Liver (tissue), 9 donors: ENCODE data around the gene CFAP74. TPM values are rescaled to one million over a fixed set of nuclear protein-coding genes. Genes with fewer than 3 reads are reported as not detected.

Experiments
- DNase-seq: peaks from one replicate; pipeline ENCODE4 v3.0.0-alpha.2; 2017; ENCODE audit warnings: low spot score
- H3K27ac ChIP-seq, 2 donors: one replicate each; pipeline ENCODE4 v1.7.0; 2013; ENCODE audit warnings: inconsistent platforms in 2 of 2, low read length in 2 of 2, control low read depth in 1 of 2, low read depth in 1 of 2, mild to moderate bottlenecking in 1 of 2
- H3K27me3 ChIP-seq, 4 donors: one replicate each; pipeline versions ENCODE4 v1.6.1 to v1.7.0; 2013; ENCODE audit warnings: low read length in 3 of 4, inconsistent platforms in 1 of 4, mild to moderate bottlenecking in 1 of 4, moderate library complexity in 1 of 4; ENCODE audit not compliant: control insufficient read depth in 4 of 4, insufficient read depth in 4 of 4
- H3K36me3 ChIP-seq, 4 donors: one replicate each; pipeline versions ENCODE4 v1.6.1 to v1.7.0; 2013; ENCODE audit warnings: low read length in 3 of 4, mild to moderate bottlenecking in 3 of 4, low read depth in 1 of 4, moderate library complexity in 1 of 4; ENCODE audit not compliant: control insufficient read depth in 4 of 4, insufficient read depth in 3 of 4
- H3K4me1 ChIP-seq, 4 donors: one replicate each; pipeline versions ENCODE4 v1.6.1 to v1.7.0; 2013; ENCODE audit warnings: low read length in 3 of 4, mild to moderate bottlenecking in 3 of 4, moderate library complexity in 1 of 4; ENCODE audit not compliant: control insufficient read depth in 4 of 4, insufficient read depth in 4 of 4
- H3K4me3 ChIP-seq, 3 donors: one replicate each; pipeline versions ENCODE4 v1.6.1 to v1.7.0; 2013; ENCODE audit warnings: low read length in 3 of 3, control low read depth in 1 of 3, low read depth in 1 of 3, mild to moderate bottlenecking in 1 of 3
- H3K9ac ChIP-seq, 2 donors: one replicate each; pipeline ENCODE4 v1.7.0; 2013; ENCODE audit warnings: low read length in 2 of 2, mild to moderate bottlenecking in 2 of 2, moderate library complexity in 2 of 2, control low read depth in 1 of 2, low read depth in 1 of 2
- H3K9me3 ChIP-seq, 4 donors: one replicate each; pipeline versions ENCODE4 v1.6.1 to v1.7.0; 2013; ENCODE audit warnings: low read length in 3 of 4; ENCODE audit not compliant: control insufficient read depth in 4 of 4
- ATF3 ChIP-seq: IDR thresholded peaks from 2 replicates; pipeline ENCODE4 v1.6.1; 2016; ENCODE audit warnings: antibody characterized with exemption
- EGR1 ChIP-seq, 2 donors: IDR thresholded peaks; 2 replicates each; pipeline ENCODE4 v1.6.1; 2016 to 2018; ENCODE audit warnings: antibody characterized with exemption in 2 of 2, low read depth in 2 of 2
- FOXA1 ChIP-seq: IDR thresholded peaks from 2 replicates; pipeline ENCODE4 v1.6.1; 2016; ENCODE audit warnings: antibody characterized with exemption
- FOXA2 ChIP-seq: IDR thresholded peaks from 2 replicates; pipeline ENCODE4 v1.6.1; 2016; ENCODE audit warnings: antibody characterized with exemption
- GABPA ChIP-seq, 2 donors: IDR thresholded peaks in 1 of 2; conservative IDR thresholded peaks in 1 of 2; 2 replicates each; pipeline ENCODE4 v1.6.1; 2016; ENCODE audit warnings: antibody characterized with exemption in 2 of 2, mild to moderate bottlenecking in 1 of 2, moderate library complexity in 1 of 2
- HNF4A ChIP-seq, 2 donors: conservative IDR thresholded peaks; 2 replicates each; pipeline ENCODE4 v1.6.1; 2016; ENCODE audit warnings: antibody characterized with exemption in 2 of 2, mild to moderate bottlenecking in 2 of 2
- HNF4G ChIP-seq: IDR thresholded peaks from 2 replicates; pipeline ENCODE4 v1.6.1; 2016; ENCODE audit warnings: antibody characterized with exemption
- JUND ChIP-seq, 2 donors: IDR thresholded peaks; 2 replicates each; pipeline ENCODE4 v1.6.1; 2016; ENCODE audit warnings: antibody characterized with exemption in 2 of 2
- RAD21 ChIP-seq, 2 donors: IDR thresholded peaks; 2 replicates each; pipeline ENCODE4 v1.6.1; 2016; ENCODE audit warnings: antibody characterized with exemption in 2 of 2, mild to moderate bottlenecking in 2 of 2
- SP1 ChIP-seq: IDR thresholded peaks from 2 replicates; pipeline ENCODE4 v1.6.1; 2018; ENCODE audit warnings: antibody characterized with exemption, mild to moderate bottlenecking
- TAF1 ChIP-seq: conservative IDR thresholded peaks from 2 replicates; pipeline ENCODE4 v1.6.1; 2016; ENCODE audit warnings: antibody characterized with exemption, mild to moderate bottlenecking
- YY1 ChIP-seq: IDR thresholded peaks from 2 replicates; pipeline ENCODE4 v1.6.1; 2016; ENCODE audit warnings: antibody characterized with exemption, mild to moderate bottlenecking
- WGBS: extraction: QIAGEN DNeasy Blood & Tissue Kit; methylation state at CpG from one replicate; pipeline ENCODE4 v1.1.7; 2013; 5-methylcytosine and 5-hydroxymethylcytosine counted together
- polyA plus RNA-seq, 2 donors: library from polyadenylated mRNA; stranded (reverse) in 1 of 2; unstranded in 1 of 2; fragments of 200-250 nt in 1 of 2; fragments of >200 nt in 1 of 2; fragmentation: Nextera tagmentation in 1 of 2; extraction: Ambion mirVana in 1 of 2; gene quantifications; one replicate each; pipeline versions ENCODE4 v1.2.1 to v1.2.3, GENCODE V29; 2013 to 2015
- total RNA-seq, 2 donors: library from RNA; depleted of rRNA; stranded (reverse); fragments of >200 nt; gene quantifications; one replicate each; pipeline ENCODE4 v1.2.3, GENCODE V29; 2014
- TF ChIP-seq, protein P1 (sequence below): IDR thresholded peaks from 2 replicates; pipeline ENCODE4 v1.6.1; 2016; ENCODE audit warnings: antibody characterized with exemption
- TF ChIP-seq, protein P2 (sequence below): fragments of 150-350 bp; IDR thresholded peaks from 2 replicates; pipeline ENCODE4 v1.5.1; 2017; ENCODE audit warnings: improper control_type of control experiment, low read depth, low read length; ENCODE audit not compliant: missing input control
- donor health status: healthy.
- donor health status: healthy.
- donor health status: healthy.
- donor health status: healthy.
- donor health status: healthy.

CFAP74 gene
- total and polyA plus RNA-seq, 4 donors: under 0.01 to 0.31 TPM; not detected in 2

- Histone ChIP-seq H3K4me3 (no peak overlapping the region), H3K9me3 (no peaks in the 10 kb centered on the region), H3K9ac (no peak overlapping the region), H3K27me3 (no peaks in the 10 kb centered on the region), H3K27ac (no peak overlapping the region), H3K4me1 (peaks cover 6 to 32% (median 22%) of the 10 kb centered on the region in 4 donors), H3K36me3 (peaks cover 0 to 3% (median 0%) of the 10 kb centered on the region in 4 donors)
- 97% methylated on average over 5 of the region's 5 CpGs for WGBS
- DNase-seq: no peak
- TF ChIP-seq JUND (IDR thresholded peaks at IDR 0.05) (no peak), FOXA2 (no peak), HNF4G (no peak), EGR1 (IDR thresholded peaks at IDR 0.05; ENCODE audit: low read depth in 2 of 2) (no peak), GABPA (IDR thresholded peaks at IDR 0.05 in 1 of 2, conservative IDR thresholded peaks at IDR 0.05 in 1 of 2) (no peak), ATF3 (no peak), YY1 (no peak), TAF1 (no peak)
- TF ChIP-seq, protein P1, sequence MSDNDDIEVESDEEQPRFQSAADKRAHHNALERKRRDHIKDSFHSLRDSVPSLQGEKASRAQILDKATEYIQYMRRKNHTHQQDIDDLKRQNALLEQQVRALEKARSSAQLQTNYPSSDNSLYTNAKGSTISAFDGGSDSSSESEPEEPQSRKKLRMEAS: no peak
- TF ChIP-seq, protein P2, sequence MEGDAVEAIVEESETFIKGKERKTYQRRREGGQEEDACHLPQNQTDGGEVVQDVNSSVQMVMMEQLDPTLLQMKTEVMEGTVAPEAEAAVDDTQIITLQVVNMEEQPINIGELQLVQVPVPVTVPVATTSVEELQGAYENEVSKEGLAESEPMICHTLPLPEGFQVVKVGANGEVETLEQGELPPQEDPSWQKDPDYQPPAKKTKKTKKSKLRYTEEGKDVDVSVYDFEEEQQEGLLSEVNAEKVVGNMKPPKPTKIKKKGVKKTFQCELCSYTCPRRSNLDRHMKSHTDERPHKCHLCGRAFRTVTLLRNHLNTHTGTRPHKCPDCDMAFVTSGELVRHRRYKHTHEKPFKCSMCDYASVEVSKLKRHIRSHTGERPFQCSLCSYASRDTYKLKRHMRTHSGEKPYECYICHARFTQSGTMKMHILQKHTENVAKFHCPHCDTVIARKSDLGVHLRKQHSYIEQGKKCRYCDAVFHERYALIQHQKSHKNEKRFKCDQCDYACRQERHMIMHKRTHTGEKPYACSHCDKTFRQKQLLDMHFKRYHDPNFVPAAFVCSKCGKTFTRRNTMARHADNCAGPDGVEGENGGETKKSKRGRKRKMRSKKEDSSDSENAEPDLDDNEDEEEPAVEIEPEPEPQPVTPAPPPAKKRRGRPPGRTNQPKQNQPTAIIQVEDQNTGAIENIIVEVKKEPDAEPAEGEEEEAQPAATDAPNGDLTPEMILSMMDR: no peak
Observed at GRCh38 chr1:1879942-1880341, 123.6 kb downstream of the CFAP74 start.

GRCh38 chr1:1877865-1878436 is 125.6 kb downstream of the CFAP74 start:
- H3K9ac ChIP-seq: no peak overlapping the region
- no peak overlapping the region for H3K4me3 ChIP-seq
- DNase-seq: no peak
- H3K4me1 ChIP-seq: peaks cover 6 to 40% (median 28%) of the 10 kb centered on the region in 4 donors
- no peak overlapping the region for H3K27ac ChIP-seq
- H3K9me3 ChIP-seq: no peaks in the 10 kb centered on the region
- TF ChIP-seq SP1: no peak
- TF ChIP-seq JUND (IDR thresholded peaks at IDR 0.05): no peak
- TF ChIP-seq RAD21 (IDR thresholded peaks at IDR 0.05): no peak
- no peak for TF ChIP-seq HNF4A (conservative IDR thresholded peaks at IDR 0.05)
- TF ChIP-seq EGR1 (IDR thresholded peaks at IDR 0.05; ENCODE audit: low read depth in 2 of 2): no peak
- no peak for TF ChIP-seq HNF4G
- TF ChIP-seq ATF3: no peak
- TF ChIP-seq FOXA1: no peak
- TF ChIP-seq, protein P2: no peak
- TF ChIP-seq FOXA2: no peak
- TF ChIP-seq, protein P1: no peak
- no peak for TF ChIP-seq GABPA (IDR thresholded peaks at IDR 0.05 in 1 of 2, conservative IDR thresholded peaks at IDR 0.05 in 1 of 2)
- TF ChIP-seq YY1: no peak
- WGBS: 84% methylated on average over 5 of the region's 5 CpGs
- peaks cover 0 to 6% (median 0%) of the 10 kb centered on the region in 4 donors for H3K36me3 ChIP-seq
- H3K27me3 ChIP-seq: no peaks in the 10 kb centered on the region
